ENCODE measurements around the gene UBE2J2.
"Not testable (repeated sequence)": the region's sequence is repeated elsewhere in the genome, so short reads cannot be mapped to it uniquely, and the experiment has no call there.

The UBE2J2 gene

DNA sequence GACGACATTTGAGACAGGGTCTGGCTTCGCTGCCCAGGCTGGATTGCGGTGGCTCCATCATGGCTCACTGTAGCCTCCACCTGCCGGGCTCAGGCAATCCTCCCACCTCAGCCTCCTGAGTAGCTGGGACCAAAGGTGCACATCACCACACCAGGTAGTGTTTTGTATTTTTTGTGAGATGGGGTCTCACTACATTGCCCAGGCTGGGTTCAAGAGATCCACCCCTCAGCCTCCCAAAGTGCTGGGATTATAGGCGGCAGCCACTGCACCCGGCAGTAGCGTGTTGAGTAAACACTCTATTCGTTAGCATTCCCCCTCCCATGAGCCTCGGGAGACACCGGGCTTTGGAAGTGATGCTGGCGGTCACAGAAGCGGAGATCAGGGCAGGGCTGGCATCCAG lies 20.3 kb downstream of the UBE2J2 start:
- no peak for DNase-seq (ENCODE audit: low spot score)
- in situ Hi-C loops (cut with MboI; ENCODE audit: low pct_unique_long_range_greater_than_20kb, low sequenced_read_pairs, unreplicated experiment): no loop called here
- TF ChIP-seq, protein P1, sequence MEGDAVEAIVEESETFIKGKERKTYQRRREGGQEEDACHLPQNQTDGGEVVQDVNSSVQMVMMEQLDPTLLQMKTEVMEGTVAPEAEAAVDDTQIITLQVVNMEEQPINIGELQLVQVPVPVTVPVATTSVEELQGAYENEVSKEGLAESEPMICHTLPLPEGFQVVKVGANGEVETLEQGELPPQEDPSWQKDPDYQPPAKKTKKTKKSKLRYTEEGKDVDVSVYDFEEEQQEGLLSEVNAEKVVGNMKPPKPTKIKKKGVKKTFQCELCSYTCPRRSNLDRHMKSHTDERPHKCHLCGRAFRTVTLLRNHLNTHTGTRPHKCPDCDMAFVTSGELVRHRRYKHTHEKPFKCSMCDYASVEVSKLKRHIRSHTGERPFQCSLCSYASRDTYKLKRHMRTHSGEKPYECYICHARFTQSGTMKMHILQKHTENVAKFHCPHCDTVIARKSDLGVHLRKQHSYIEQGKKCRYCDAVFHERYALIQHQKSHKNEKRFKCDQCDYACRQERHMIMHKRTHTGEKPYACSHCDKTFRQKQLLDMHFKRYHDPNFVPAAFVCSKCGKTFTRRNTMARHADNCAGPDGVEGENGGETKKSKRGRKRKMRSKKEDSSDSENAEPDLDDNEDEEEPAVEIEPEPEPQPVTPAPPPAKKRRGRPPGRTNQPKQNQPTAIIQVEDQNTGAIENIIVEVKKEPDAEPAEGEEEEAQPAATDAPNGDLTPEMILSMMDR (IDR thresholded peaks at IDR 0.05; ENCODE audit: extremely low read depth, insufficient read depth, missing control alignments): no peak

DNA sequence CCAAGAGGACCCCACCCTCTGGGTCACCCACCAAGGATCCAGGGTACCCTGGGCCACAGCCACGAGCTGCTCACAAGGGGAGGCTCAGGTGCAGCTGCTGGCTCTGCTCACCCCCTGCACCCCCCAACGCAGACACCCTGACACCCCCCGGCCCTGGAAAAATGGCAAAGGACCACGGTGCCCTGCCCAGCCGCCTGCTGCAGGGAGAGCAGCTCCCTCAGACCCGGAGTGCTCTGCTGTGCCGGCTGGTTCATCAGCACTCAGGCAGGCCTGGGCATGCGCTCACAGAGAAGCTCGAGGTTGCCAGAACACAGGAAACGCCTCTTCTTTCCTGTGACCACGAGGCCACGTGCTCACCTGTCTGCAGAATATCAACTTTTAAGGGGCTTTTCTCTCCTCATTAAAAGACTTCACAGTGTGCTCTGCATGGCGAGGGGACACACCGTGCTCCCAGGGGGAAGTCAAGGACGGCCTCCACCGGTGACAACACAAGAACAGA lies 22.8 kb downstream of the UBE2J2 start:
- peak; percentile 90 for DNase-seq (ENCODE audit: low spot score)
- in situ Hi-C loops (cut with MboI; ENCODE audit: low pct_unique_long_range_greater_than_20kb, low sequenced_read_pairs, unreplicated experiment): no loop called here
- TF ChIP-seq, protein P1 (IDR thresholded peaks at IDR 0.05; ENCODE audit: extremely low read depth, insufficient read depth, missing control alignments): no peak

- DNase-seq (ENCODE audit: low spot score); in situ Hi-C loops (cut with MboI; ENCODE audit: low pct_unique_long_range_greater_than_20kb, low sequenced_read_pairs, unreplicated experiment): not testable (repeated sequence)
Observed at GRCh38 chr1:1248009-1248913, 25.4 kb downstream of the UBE2J2 start.

DNA sequence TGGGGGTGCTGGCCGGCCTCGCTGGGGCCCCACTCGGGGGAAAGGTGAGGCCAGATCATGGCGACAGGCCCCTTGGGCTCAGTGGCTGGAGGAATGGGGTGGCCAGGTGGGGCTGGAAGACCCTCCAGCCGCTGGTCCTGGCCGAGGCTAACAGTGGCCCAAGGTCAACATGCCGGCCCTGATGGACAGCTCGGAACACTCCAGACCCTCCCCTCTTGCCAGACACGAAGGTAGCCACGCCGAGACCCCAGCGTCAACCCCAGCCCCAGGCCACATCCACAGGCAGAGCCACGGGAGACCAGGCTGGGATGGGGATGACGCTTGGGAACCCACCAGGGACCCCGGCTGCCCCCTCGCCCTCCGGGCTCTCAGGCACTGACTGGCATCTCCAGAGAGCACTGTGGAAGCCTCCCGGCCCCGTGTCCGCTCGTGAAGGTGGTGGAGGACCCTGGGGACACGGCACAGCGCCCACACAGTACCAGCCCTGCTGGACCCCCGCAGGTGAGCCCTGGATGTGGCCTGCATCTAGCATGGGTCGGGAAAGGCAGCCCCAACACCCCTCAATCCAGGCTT lies 26.2 kb downstream of the UBE2J2 start:
- TF ChIP-seq, protein P1 (IDR thresholded peaks at IDR 0.05; ENCODE audit: extremely low read depth, insufficient read depth, missing control alignments): no peak
- in situ Hi-C loops (cut with MboI; ENCODE audit: low pct_unique_long_range_greater_than_20kb, low sequenced_read_pairs, unreplicated experiment): no loop called here
- no peak for DNase-seq (ENCODE audit: low spot score)

- DNase-seq (ENCODE audit: low spot score): no peak
- TF ChIP-seq, protein P1 (IDR thresholded peaks at IDR 0.05; ENCODE audit: extremely low read depth, insufficient read depth, missing control alignments): no peak
- in situ Hi-C loops (cut with MboI; ENCODE audit: low pct_unique_long_range_greater_than_20kb, low sequenced_read_pairs, unreplicated experiment): no loop called here
Observed at GRCh38 chr1:1246577-1247340, 26.9 kb downstream of the UBE2J2 start, which contains the start of gene C1QTNF12. Gene C1QTNF12, minus strand, starts transcription at chr1:1246722. Its CDS starts 32 bp downstream, at chr1:1246690.

- in situ Hi-C loops (cut with MboI; ENCODE audit: low pct_unique_long_range_greater_than_20kb, low sequenced_read_pairs, unreplicated experiment): no loop called here
- TF ChIP-seq, protein P1 (IDR thresholded peaks at IDR 0.05; ENCODE audit: extremely low read depth, insufficient read depth, missing control alignments): no peak
- no peak for DNase-seq (ENCODE audit: low spot score)
Observed at GRCh38 chr1:1245817-1246576, 27.7 kb downstream of the UBE2J2 start.
